ENCODE measurements around the gene UBE2E1. TPM values are rescaled to one million over a fixed set of nuclear protein-coding genes. Genes with fewer than 3 reads are reported as not detected.

Gene UBE2E1
- total and polyA plus RNA-seq, 2 of the 4 experiments (the other 2 are of a cell fraction) = 54.1 to 91.6 TPM

GRCh38 chr3:23865595-23866396 is 60.0 kb downstream of the UBE2E1 start (continued):
- TF ChIP-seq ELK1 (IDR thresholded peaks at IDR 0.05; ENCODE audit: borderline replicate concordance, low read depth, low read length) = no peak

GRCh38 chr3:23867400-23867799 is 61.6 kb downstream of the UBE2E1 start:
- no peak overlapping the region for H4K5ac ChIP-seq (ENCODE audit: low read depth, low read length)
- H2AK5ac ChIP-seq (ENCODE audit: low read depth, low read length) = no peak overlapping the region
- BruUV-seq (replicated peaks) = no TSS peak
- H3K4me1 ChIP-seq (ENCODE audit: control insufficient read depth, insufficient read depth, low read length) = peaks cover 14% of the 10 kb centered on the region
- H3K27ac ChIP-seq (ENCODE audit: insufficient read depth, low read length) = no peak overlapping the region
- peaks cover 10% of the 10 kb centered on the region for H3K9me1 ChIP-seq (ENCODE audit: insufficient read depth, low read length)
- no peak overlapping the region for H3K4me2 ChIP-seq (ENCODE audit: low read depth, low read length)
- no peak for TF ChIP-seq CHD1 (IDR thresholded peaks at IDR 0.05; ENCODE audit: low read depth, low read length)
- TF ChIP-seq FOS (IDR thresholded peaks at IDR 0.05; ENCODE audit: low read depth, low read length) = no peak
- no peak for TF ChIP-seq USF2 (IDR thresholded peaks at IDR 0.05; ENCODE audit: low read depth, low read length)
- no peak for TF ChIP-seq POLR2A (IDR thresholded peaks at IDR 0.05; ENCODE audit: low read depth, low read length)
- TF ChIP-seq RAD21 (IDR thresholded peaks at IDR 0.05; ENCODE audit: low read length) = 0 out of 2 replicates have a peak, but pooled peaks have one; percentile 4
- 0 out of 2 replicates have a peak, but pooled peaks have one; percentile 9 for TF ChIP-seq CTCF (conservative IDR thresholded peaks at IDR 0.05; ENCODE audit: low read depth, low read length)
- no peak for TF ChIP-seq SMC3 (IDR thresholded peaks at IDR 0.05; ENCODE audit: low read depth, low read length)
- no peak for TF ChIP-seq MXI1 (IDR thresholded peaks at IDR 0.05; ENCODE audit: borderline replicate concordance, low read depth, low read length)
- H3K79me1 ChIP-seq (ENCODE audit: low read depth in 1 of 2, low read length in 2 of 2) = peaks cover 30 to 57% of the 10 kb centered on the region in 2 experiments; a peak in 3 of 4 replicates
- H3K18ac ChIP-seq (ENCODE audit: low read depth, low read length) = no peak overlapping the region
- ChIA-PET CTCF (interaction anchor here (0.6 kb wide), 1 partner anchor 106 kb away, joined by 3 read pairs; no protein-coding TSS in a partner anchor), POLR2A (ENCODE audit: unreplicated experiment) (no interaction called here)
- no peak overlapping the region for H2BK120ac ChIP-seq (ENCODE audit: low read depth, low read length)
- peaks cover 47% of the 10 kb centered on the region for H4K20me1 ChIP-seq (ENCODE audit: insufficient read depth, low read length)
- intact Hi-C loops (cut with micrococcal nuclease) (no loop called here), in situ Hi-C loops (cut with MboI; ENCODE audit: low sequenced_read_pairs) (no loop called here), dilution Hi-C loops (cut with HindIII; ENCODE audit: low sequenced_read_pairs, unreplicated experiment) (no loop called here)
- DNase-seq = no peak
- no peak overlapping the region for H2BK15ac ChIP-seq (ENCODE audit: low read depth, low read length)
- H3K9ac ChIP-seq (ENCODE audit: low read depth, low read length) = no peak overlapping the region
- H2AK9ac ChIP-seq (replicated peaks; ENCODE audit: low read depth, low read length, poor library complexity) = no peak overlapping the region
- H3K56ac ChIP-seq (ENCODE audit: extremely low read depth, insufficient read depth, low read length) = no peak overlapping the region
- ATAC-seq (ENCODE audit: low read depth) = no peak
- no peaks in the 10 kb centered on the region for H3K27me3 ChIP-seq (ENCODE audit: control insufficient read depth, insufficient read depth, low read length)
- no peak overlapping the region for H4K91ac ChIP-seq (ENCODE audit: insufficient read depth, low read depth, low read length)
- no peak overlapping the region for H2BK5ac ChIP-seq (ENCODE audit: low read depth, low read length, poor library complexity, severe bottlenecking)
- H3K4ac ChIP-seq (ENCODE audit: low read depth, low read length) = no peak overlapping the region
- no peak overlapping the region for H4K8ac ChIP-seq (ENCODE audit: low read depth in 2 of 2, low read length in 2 of 2)
- H2BK20ac ChIP-seq (ENCODE audit: low read depth, low read length) = no peak overlapping the region
- no peak overlapping the region for H3K14ac ChIP-seq (replicated peaks; ENCODE audit: low read depth, low read length)
- no peak overlapping the region for H3K4me3 ChIP-seq (ENCODE audit: insufficient read depth, low read depth, low read length)
- WGBS, 2 experiments (ENCODE audit: extremely low coverage in 2 of 2, insufficient read length in 1 of 2) = no CpG with 5 or more reads among the region's 1 CpG
- no peak overlapping the region for H3K23ac ChIP-seq (ENCODE audit: low read depth, low read length)
- no peaks in the 10 kb centered on the region for H3K9me3 ChIP-seq (ENCODE audit: control insufficient read depth, insufficient read depth, low read length)
- H3K36me3 ChIP-seq (ENCODE audit: control insufficient read depth, insufficient read depth, low read length) = no peaks in the 10 kb centered on the region
- H2AFZ ChIP-seq (replicated peaks; ENCODE audit: low read length, poor library complexity) = no peak overlapping the region
